GM19351 (cell line): ENCODE results near the gene NRXN2.

Experiments used
- ATAC-seq: cut with Tn5 transposase; IDR thresholded peaks from one replicate; pipeline ENCODE4 v1.9.1; 2021; ENCODE audit warnings: mild to moderate bottlenecking, moderate library complexity; ENCODE audit not compliant: unreplicated experiment

Gene NRXN2

DNA sequence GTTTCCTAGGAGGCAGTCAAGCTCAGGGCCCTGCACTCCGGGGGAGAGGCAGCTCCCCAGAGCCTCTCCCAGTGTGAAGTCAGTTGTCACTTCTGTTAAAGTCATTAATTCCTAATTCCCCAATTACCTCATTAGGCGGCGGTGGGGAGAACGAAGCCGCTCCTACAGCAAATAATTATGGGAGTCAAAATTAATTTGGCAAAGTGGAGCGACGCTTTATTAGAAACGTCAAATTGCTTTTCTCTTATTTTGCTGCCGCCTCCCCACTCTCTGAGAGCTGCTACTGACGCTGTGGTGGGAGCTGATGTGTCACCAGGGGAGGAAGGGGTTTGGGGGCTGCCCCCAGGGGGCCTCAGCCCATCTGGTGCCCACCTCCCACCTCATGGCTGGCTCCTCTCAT, 90.3 kb downstream of the NRXN2 start:
- no peak for ATAC-seq

DNA sequence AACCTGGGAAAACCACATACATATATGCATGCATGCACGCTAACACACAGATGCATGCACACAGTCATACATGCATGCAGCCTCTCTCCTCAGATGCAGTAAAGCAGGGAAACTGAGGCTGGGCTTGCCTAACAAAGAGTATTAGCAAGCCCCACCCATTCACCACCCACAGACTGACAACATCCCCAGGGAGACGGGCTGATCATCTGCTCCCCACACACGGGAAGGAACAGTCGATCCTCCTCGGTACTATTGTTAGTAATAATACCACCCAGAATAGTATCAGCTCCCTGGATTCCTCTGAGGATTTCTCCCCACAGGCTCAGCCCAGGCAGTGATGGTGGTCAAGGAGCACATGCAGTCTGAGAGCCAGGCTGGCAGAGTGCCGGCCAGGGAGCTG, 90.8 kb downstream of the NRXN2 start:
- ATAC-seq = no peak

- no peak for ATAC-seq
Measured at GRCh38 chr11:64631675-64632074, 91.3 kb downstream of the NRXN2 start.

DNA sequence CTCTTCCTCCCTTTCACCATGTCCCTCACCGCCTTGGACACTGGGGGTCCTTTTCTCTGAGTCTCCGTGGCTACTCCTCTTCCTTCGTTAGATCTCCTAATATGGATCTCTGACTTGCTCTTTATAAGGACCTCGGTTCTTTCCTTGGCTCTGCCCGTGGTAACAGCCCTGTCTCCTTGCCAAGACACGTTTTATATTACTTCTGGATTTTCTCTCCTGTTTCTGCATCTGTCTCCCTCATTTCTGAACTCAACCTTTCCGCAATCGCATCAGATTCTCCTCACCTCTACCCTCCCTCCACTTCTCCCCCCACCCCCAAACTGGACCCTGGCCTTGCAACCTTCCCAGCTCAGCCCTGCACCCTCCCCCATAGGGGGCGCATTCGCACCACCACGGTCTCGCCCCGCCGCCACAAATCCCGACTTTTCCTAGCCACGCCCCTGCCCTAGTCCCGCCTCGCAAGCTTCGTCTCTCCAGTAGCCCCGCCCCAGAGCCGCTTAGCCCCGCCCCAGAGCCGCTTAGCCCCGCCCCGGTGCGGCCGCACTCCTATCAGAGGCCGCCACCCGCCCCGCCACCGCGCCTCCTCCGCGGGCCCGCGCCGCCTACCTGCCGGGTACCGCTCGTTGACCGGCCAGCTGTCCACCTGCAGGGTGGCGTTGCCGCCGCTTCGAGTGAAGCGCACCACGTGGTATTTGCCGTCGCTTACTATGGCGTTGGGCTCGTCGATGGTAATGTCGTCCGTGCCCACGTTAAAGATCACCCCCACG, 93.0 kb downstream of the NRXN2 start:
- ATAC-seq = no peak

GRCh38 chr11:64629103-64629502, 93.9 kb downstream of the NRXN2 start:
- ATAC-seq = no peak

- no peak for ATAC-seq
Measured at GRCh38 chr11:64628596-64628995, 94.4 kb downstream of the NRXN2 start.

GRCh38 chr11:64627371-64627770, 95.6 kb downstream of the NRXN2 start:
- ATAC-seq = no peak

- no peak for ATAC-seq
Measured at GRCh38 chr11:64626637-64627036, 96.4 kb downstream of the NRXN2 start.

GRCh38 chr11:64624883-64625481, 98.0 kb downstream of the NRXN2 start:
- no peak for ATAC-seq

DNA sequence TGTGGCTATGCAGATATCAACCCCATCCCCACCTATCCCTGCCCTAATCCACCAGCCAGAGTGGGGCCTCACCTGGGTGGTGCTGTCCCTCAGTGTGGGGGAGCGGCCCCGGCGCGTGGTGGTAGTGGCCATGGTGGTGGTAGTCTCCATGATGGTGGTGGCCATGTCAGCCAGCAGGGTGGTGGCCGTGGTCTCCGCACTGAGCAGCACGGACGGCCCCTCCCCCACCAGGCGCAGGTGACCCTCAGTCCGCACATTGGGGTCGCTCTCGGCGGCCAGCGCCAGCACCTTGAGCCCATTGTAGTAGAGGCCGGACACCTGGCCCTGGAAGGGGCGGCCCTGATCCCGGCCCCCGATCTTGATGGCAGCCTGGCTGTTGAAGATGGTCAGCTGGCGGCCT, 100.3 kb downstream of the NRXN2 start:
- no peak for ATAC-seq

GRCh38 chr11:64621283-64622019, 101.5 kb downstream of the NRXN2 start:
- no peak for ATAC-seq

DNA sequence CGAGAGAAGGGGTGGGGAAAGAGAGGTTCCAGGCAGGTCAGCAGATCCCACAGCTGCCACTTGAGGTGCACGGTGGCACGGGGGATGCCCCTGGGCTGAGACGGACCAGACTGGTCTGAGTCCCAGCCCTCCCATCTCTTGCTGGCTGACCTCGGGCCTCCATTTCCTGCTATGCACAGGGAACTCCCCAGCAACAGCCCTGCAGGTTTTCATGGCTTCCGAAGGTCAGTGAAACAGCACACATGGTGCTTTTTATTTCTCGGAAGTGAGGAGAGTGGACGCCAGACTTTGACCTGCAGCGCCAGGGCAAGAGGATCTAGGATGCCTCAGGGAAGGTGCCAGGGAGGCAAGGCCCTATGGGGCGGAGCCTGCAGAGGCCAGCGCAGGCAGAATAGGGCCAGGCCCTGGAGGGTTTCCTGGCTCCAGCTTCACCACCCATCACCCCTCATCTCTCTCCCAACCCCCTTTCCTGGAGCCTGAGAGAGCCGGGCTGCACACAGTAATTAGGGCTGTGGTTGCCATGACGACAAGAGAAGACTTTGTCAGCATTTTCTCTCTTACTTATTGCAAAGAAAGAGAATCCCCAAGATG, 102.5 kb downstream of the NRXN2 start:
- ATAC-seq = no peak

DNA sequence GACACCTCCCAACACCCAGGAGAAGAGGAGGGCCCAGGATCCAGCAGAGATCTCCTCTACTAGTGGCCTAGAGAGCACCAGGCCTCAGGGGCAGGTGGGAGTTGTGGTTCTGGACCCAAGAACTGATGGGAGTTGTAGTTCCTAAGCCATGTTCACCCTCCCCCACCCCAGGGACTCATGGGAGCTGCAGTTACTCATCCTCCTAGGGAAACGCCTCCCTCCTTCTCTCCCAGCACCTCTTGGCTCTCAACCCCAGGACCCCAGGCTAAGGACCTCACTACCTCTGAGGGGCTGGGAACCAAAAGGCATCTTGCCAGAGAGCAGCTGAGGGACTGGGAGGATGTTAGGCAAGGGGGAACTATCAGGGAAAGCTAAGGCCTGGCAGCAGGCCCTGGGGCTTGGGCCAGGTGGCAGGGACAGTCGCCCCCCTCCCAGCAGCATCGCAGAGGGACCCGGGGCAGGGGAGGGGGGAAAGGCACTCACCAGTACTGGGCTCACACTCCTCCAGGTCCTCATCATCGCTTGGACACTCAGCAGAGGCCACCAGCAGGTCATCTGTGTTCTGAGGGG, 103.1 kb downstream of the NRXN2 start:
- no peak for ATAC-seq

DNA sequence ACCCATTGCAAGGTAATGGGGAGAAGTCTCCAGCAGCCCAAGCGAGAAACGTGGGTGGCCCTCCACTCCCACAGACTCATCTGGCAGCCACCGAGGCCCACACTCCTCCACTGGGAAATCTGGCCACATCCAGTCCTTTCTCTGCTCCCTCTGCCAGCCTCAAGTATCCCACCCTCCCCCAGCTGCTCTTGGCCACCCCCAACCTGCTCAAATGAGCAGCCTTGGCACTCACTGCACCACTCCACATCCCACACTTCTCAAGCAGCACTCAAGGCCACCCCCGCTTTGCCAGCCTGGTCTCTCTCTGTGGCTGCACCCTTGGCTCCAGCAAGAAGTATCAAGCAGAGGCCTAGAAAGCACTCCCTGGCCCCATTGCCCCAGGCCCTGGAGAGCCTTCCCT, 103.8 kb downstream of the NRXN2 start:
- ATAC-seq = no peak

DNA sequence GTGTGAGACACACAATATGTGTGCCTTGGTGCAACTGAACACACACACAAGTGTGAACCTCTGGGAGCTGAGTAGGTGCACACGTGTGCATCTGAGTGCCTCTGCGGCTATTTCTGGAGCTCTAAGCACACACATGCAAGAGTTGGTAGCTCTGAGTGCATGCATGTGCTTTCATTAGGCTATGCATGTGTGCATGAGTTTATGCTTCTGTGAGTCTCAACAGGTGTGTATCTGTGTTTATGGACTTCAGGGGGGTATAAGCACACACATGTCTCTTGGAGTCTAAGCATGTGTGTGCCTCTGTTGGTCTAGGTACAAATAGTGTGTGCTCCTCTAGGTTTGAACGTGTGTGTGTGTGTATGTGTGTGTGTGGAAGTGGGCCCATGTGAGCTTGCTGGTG, 106.2 kb downstream of the NRXN2 start:
- no peak for ATAC-seq

DNA sequence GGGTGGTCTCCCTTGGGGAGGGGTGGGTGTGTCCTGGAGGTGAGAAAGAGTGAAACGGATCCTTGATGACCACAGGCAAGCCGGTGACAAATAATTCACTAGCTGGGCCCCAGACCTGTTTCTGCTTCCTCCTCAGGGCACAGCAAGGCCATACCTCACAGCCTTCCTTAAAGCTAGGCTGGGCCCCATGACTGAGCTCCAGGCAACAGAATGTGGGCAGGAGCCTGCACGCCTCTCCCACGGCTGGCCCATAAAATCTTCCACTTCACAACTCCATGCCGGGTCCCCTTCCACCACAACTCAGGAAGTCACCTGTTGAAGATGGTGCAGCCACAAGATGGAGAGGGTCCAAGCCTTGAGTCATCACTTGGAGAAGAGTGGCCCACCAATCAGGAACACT, 108.1 kb downstream of the NRXN2 start:
- no peak for ATAC-seq

- ATAC-seq = no peak
Measured at GRCh38 chr11:64613648-64614047, 109.3 kb downstream of the NRXN2 start.

GRCh38 chr11:64611869-64612646, 110.9 kb downstream of the NRXN2 start:
- ATAC-seq = no peak

GRCh38 chr11:64611176-64611575, 111.8 kb downstream of the NRXN2 start:
- ATAC-seq = no peak

GRCh38 chr11:64610596-64610995, 112.4 kb downstream of the NRXN2 start:
- ATAC-seq = no peak
